GM18870 (cell line): Measurements from ENCODE around the gene FAM47E.

ENCODE experiments used
- ATAC-seq: cut with Tn5 transposase; IDR thresholded peaks from one replicate; pipeline ENCODE4 v1.9.1; 2021; ENCODE audit warnings: moderate library complexity; ENCODE audit not compliant: unreplicated experiment

Gene FAM47E

GRCh38 chr4:76326515-76326914 is 75.0 kb downstream of the FAM47E start:
- ATAC-seq, result no peak
